ENCODE results near the gene WDR55. TPM values are rescaled to one million over a fixed set of nuclear protein-coding genes. Genes with fewer than 3 reads are reported as not detected.

WDR55 gene
- total RNA-seq, 2 donors from 2014 or later: 20.4 to 23.1 TPM

DNA sequence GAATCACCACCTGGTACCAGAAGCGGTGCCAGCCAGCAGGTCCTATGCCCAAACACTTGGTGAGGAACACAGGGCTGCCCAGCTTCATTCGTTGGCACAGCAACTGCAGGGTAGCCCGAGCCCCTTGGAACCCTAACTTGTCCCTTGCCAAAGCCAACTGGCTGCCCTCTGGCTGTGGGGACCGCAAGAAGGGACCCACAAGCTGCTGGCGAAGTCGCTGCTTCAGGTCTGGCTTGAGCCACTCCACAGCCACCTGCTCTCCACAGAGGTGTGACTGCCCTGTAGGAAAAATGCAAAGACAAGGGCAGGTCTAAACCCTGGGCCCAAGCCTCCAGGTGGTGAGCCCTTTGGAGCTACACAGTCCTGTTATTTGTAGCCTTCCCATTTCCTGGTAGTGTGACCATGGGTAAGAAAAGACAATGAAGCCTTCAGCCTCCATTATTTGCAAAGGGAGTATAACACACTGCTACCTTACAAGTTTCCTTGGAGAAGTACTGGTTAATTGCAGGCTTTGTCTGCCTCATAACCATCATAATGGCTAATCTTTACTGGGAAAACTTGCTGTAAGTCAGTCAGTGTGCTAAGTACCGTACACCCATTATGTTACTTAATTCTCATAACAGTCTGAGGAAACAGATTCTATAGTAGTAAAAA lies 6.9 kb downstream of the WDR55 start:
- Mint-ChIP-seq H3K9me3 (no peaks in the 10 kb centered on the region), H3K27me3 (ENCODE audit: insufficient read depth) (no peaks in the 10 kb centered on the region), H3K4me1 (peaks cover 7% of the 10 kb centered on the region), H3K36me3 (ENCODE audit: low read depth) (peaks cover 70% of the 10 kb centered on the region), H3K4me3 (no peak overlapping the region), H3K27ac (no peak overlapping the region)
- Histone ChIP-seq H3K9ac (ENCODE audit: extremely low read depth, low read length, poor library complexity, severe bottlenecking) (no peak overlapping the region), H3K9me3 (ENCODE audit: control insufficient read depth, low read length) (no peaks in the 10 kb centered on the region), H3K4me3 (ENCODE audit: low read length) (no peak overlapping the region), H3K27me3 (ENCODE audit: control insufficient read depth, insufficient read depth, low read length, poor library complexity, severe bottlenecking) (no peaks in the 10 kb centered on the region), H3K27ac (ENCODE audit: low read depth, low read length) (no peak overlapping the region), H3K36me3 (ENCODE audit: control insufficient read depth, insufficient read depth, low read length) (peaks cover 56% of the 10 kb centered on the region), H3K4me1 (ENCODE audit: control insufficient read depth, insufficient read depth, low read length) (no peaks in the 10 kb centered on the region)
- peak; percentile 48 for DNase-seq
- 94 to 100% methylated on average over 4 to 6 of the region's 7 CpGs for WGBS, 2 experiments (ENCODE audit: insufficient coverage in 1 of 2, insufficient read length in 1 of 2)
- no peak for TF ChIP-seq CTCF (conservative IDR thresholded peaks at IDR 0.05)

DNA sequence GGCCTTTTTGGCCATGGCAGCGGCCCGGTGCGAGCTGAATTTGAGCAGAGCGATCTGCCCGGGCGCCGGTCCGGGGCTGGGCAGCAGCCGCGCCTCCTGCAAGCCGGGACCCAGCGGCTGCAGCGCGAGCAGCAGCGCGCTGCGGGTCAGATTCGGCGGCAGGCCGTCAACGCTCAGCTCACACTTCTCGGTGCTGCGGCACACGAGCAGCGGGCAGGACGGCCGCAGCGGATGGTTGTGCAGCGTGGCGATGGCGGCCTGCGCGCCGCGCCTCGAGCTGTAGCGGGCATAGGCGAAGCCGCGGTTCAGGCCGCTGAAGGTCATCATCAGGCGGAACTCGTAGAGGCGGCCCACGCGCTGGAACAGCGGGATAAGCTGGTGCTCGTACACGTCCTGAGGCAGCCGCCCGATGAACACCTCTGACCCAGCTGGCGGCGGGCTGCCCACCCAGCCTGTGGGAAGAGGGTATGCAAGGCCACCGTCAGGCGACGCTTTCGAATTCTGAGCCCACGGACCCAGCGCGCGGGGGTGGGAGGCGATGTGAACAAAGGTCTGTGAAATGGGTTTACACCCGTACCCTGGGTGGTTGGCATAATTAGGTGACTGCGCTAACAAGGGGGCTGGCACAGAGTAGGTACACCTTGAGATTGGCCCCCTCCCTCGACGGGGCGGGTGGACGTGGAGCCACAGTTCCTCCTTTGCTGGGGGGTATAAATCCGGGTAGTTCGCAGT lies 7.9 kb downstream of the WDR55 start:
- H3K36me3 ChIP-seq (ENCODE audit: control insufficient read depth, insufficient read depth, low read length): peaks cover 66% of the 10 kb centered on the region
- Mint-ChIP-seq H3K9me3 (no peaks in the 10 kb centered on the region), H3K4me3 (no peak overlapping the region), H3K27ac (no peak overlapping the region), H3K4me1 (peaks cover 2% of the 10 kb centered on the region), H3K36me3 (ENCODE audit: low read depth) (peaks cover 73% of the 10 kb centered on the region), H3K27me3 (ENCODE audit: insufficient read depth) (no peaks in the 10 kb centered on the region)
- H3K9me3 ChIP-seq (ENCODE audit: control insufficient read depth, low read length): no peaks in the 10 kb centered on the region
- no peak overlapping the region for H3K9ac ChIP-seq (ENCODE audit: extremely low read depth, low read length, poor library complexity, severe bottlenecking)
- DNase-seq: peak; percentile 81
- H3K27me3 ChIP-seq (ENCODE audit: control insufficient read depth, insufficient read depth, low read length, poor library complexity, severe bottlenecking): no peaks in the 10 kb centered on the region
- TF ChIP-seq CTCF (conservative IDR thresholded peaks at IDR 0.05): no peak
- WGBS, 2 experiments (ENCODE audit: insufficient coverage in 1 of 2, insufficient read length in 1 of 2): 96 to 97% methylated on average over 51 to 70 of the region's 70 CpGs
- H3K4me3 ChIP-seq (ENCODE audit: low read length): no peak overlapping the region
- no peak overlapping the region for H3K27ac ChIP-seq (ENCODE audit: low read depth, low read length)
- H3K4me1 ChIP-seq (ENCODE audit: control insufficient read depth, insufficient read depth, low read length): no peaks in the 10 kb centered on the region

DNA sequence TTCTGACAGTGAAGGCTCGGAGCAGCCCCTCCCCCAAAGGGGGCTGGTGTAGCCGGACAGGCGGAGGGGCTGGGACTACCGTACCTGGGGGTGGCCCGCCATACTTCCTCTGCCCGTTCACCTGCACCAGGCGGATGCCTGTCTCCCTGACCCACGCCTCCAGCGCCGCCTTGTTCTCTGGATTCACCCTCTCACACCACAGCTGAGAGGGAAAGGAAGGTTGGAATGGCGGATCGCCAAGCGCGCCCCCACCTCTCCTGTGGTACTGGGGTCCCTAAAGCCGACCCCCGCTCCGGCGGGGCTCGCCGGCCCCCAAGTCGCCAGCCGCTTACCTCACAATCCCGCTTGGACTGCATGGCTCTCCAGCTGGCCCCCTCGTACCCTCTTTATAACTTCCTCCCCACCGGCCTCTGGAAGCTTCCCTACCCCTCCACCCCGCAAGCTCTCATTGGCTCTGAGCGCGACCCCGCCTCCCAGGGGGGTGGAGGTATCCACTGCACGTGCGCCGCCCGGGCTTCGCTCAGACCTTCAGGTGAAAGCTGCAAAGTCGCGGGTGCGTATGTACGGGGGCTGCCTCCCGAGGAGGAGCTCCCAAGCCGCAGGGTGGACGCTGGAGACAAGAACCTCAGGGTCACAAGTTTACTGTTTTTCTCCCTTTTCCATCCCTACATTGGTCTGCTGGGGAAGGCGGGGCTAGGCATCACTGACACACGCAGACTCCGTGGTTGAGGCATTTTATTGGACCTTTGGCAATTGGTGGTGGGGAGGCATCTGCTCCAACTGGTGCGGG lies 8.7 kb downstream of the WDR55 start, which contains the start of gene DND1:
DND1 (minus strand) TSS at position 390 of the 790 bp plus-strand sequence; CDS start at position 356, 34 bp downstream.
- Histone ChIP-seq H3K27ac (ENCODE audit: low read depth, low read length) (no peak within 1 kb of the TSS), H3K4me1 (ENCODE audit: control insufficient read depth, insufficient read depth, low read length) (no peaks in the 10 kb centered on the region), H3K9me3 (ENCODE audit: control insufficient read depth, low read length) (no peaks in the 10 kb centered on the region), H3K36me3 (ENCODE audit: control insufficient read depth, insufficient read depth, low read length) (peaks cover 66% of the 10 kb centered on the region), H3K4me3 (ENCODE audit: low read length) (no peak within 1 kb of the TSS), H3K27me3 (ENCODE audit: control insufficient read depth, insufficient read depth, low read length, poor library complexity, severe bottlenecking) (no peaks in the 10 kb centered on the region), H3K9ac (ENCODE audit: extremely low read depth, low read length, poor library complexity, severe bottlenecking) (no peak within 1 kb of the TSS)
- WGBS, 2 experiments (ENCODE audit: insufficient coverage in 1 of 2, insufficient read length in 1 of 2): 95 to 98% methylated on average over 27 to 45 of the region's 45 CpGs
- TF ChIP-seq CTCF (conservative IDR thresholded peaks at IDR 0.05): no peak
- peaks cover 71% of the 10 kb centered on the region for H3K36me3 Mint-ChIP-seq (ENCODE audit: low read depth)
- peaks cover 2% of the 10 kb centered on the region for H3K4me1 Mint-ChIP-seq
- H3K4me3 Mint-ChIP-seq: no peak within 1 kb of the TSS
- no peaks in the 10 kb centered on the region for H3K27me3 Mint-ChIP-seq (ENCODE audit: insufficient read depth)
- peak; percentile 61 for DNase-seq
- no peaks in the 10 kb centered on the region for H3K9me3 Mint-ChIP-seq
- H3K27ac Mint-ChIP-seq: peak within 1 kb of the TSS; percentile 29

Data from endodermal cell (in vitro differentiated cells).